Activated B cell treated with CpG ODN at 0.5 μM for 24 hours (primary cell): ENCODE measurements around the gene AMBN. TPM values are rescaled to one million over a fixed set of nuclear protein-coding genes. Genes with fewer than 3 reads are reported as not detected.

Experiments used
- ATAC-seq: fragments of 200-7000 bp; cut with Tn5 transposase; one replicate; pipeline ENCODE4 v1.10.0; 2021; ENCODE audit warnings: low read depth, mild to moderate bottlenecking, moderate library complexity
- CTCF ChIA-PET: fragments of 350-600 bp; sonication (Branson Sonifier 250); formaldehyde crosslinking; loops from one replicate; lab custom pipeline; 2021; ENCODE audit warnings: antibody characterized with exemption; lab: Charles Lee
- POLR2A ChIA-PET: fragments of 350-600 bp; sonication (Branson Sonifier 250); formaldehyde crosslinking; loops from one replicate; lab custom pipeline; 2021; ENCODE audit warnings: antibody characterized with exemption; lab: Charles Lee
- DNase-seq: peaks from one replicate; pipeline ENCODE4 v3.0.0; 2022
- H3K27ac Mint-ChIP-seq: one replicate; pipeline ENCODE4 v1.8.0; 2020; ENCODE audit warnings: mixed read lengths
- H3K27me3 Mint-ChIP-seq: one replicate; pipeline ENCODE4 v1.8.0; 2021; ENCODE audit warnings: mixed read lengths
- H3K36me3 Mint-ChIP-seq: one replicate; pipeline ENCODE4 v1.8.0; 2021; ENCODE audit warnings: low read depth, mixed read lengths
- H3K4me1 Mint-ChIP-seq: one replicate; pipeline ENCODE4 v1.8.0; 2021; ENCODE audit warnings: mixed read lengths
- H3K4me3 Mint-ChIP-seq: one replicate; pipeline ENCODE4 v1.8.0; 2020; ENCODE audit warnings: mild to moderate bottlenecking, mixed read lengths
- H3K9me3 Mint-ChIP-seq: one replicate; pipeline ENCODE4 v1.8.0; 2020; ENCODE audit warnings: mixed read lengths
- intact Hi-C: fragments of 100-400 bp; cut with micrococcal nuclease; formaldehyde crosslinking; loops from one replicate; pipeline ENCODE4 v1.15.1; 2024
- total RNA-seq: library from RNA; stranded (reverse); gene quantifications from 2 replicates; pipeline ENCODE4 v1.2.3, GENCODE V29; 2022
- TF ChIP-seq, protein P1 (sequence below): fragments of 200-600 bp; IDR thresholded peaks from one replicate; pipeline ENCODE4 v1.8.0; 2022; ENCODE audit warnings: antibody characterized with exemption, mild to moderate bottlenecking

AMBN gene
- total RNA-seq, 1 donor from 2014 or later, result not detected

GRCh38 chr4:70628444-70628843 lies 36.4 kb downstream of the AMBN start, which contains the start of gene ENAM:
Gene ENAM, plus strand, starts transcription at chr4:70628744. Its CDS starts 757 bp downstream, at chr4:70629501.
- peak within 1 kb of the TSS; percentile 1 for H3K27ac Mint-ChIP-seq
- H3K4me1 Mint-ChIP-seq, result no peaks in the 10 kb centered on the region

GRCh38 chr4:70629469-70630090 lies 37.5 kb downstream of the AMBN start:
- DNase-seq (no peak), ATAC-seq (no peak)
- no peaks in the 10 kb centered on the region for H3K4me1 Mint-ChIP-seq
- H3K36me3 Mint-ChIP-seq, result no peaks in the 10 kb centered on the region
- TF ChIP-seq, protein P1, sequence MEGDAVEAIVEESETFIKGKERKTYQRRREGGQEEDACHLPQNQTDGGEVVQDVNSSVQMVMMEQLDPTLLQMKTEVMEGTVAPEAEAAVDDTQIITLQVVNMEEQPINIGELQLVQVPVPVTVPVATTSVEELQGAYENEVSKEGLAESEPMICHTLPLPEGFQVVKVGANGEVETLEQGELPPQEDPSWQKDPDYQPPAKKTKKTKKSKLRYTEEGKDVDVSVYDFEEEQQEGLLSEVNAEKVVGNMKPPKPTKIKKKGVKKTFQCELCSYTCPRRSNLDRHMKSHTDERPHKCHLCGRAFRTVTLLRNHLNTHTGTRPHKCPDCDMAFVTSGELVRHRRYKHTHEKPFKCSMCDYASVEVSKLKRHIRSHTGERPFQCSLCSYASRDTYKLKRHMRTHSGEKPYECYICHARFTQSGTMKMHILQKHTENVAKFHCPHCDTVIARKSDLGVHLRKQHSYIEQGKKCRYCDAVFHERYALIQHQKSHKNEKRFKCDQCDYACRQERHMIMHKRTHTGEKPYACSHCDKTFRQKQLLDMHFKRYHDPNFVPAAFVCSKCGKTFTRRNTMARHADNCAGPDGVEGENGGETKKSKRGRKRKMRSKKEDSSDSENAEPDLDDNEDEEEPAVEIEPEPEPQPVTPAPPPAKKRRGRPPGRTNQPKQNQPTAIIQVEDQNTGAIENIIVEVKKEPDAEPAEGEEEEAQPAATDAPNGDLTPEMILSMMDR, result no peak
- peak overlapping the region; percentile 1 for H3K27ac Mint-ChIP-seq
- ChIA-PET CTCF (no interaction called here), POLR2A (no interaction called here)
- H3K4me3 Mint-ChIP-seq, result no peak overlapping the region
- H3K9me3 Mint-ChIP-seq, result no peaks in the 10 kb centered on the region
- H3K27me3 Mint-ChIP-seq, result no peaks in the 10 kb centered on the region
- intact Hi-C loops, result no loop called here

More at GRCh38 chr4:70628444-70628843, 36.4 kb downstream of the AMBN start, which contains the start of gene ENAM:
- ChIA-PET CTCF (no interaction called here), POLR2A (no interaction called here)
- intact Hi-C loops, result no loop called here
- Mint-ChIP-seq H3K36me3 (no peaks in the 10 kb centered on the region), H3K27me3 (no peaks in the 10 kb centered on the region), H3K9me3 (no peaks in the 10 kb centered on the region), H3K4me3 (no peak within 1 kb of the TSS)
- DNase-seq (no peak), ATAC-seq (no peak)
- TF ChIP-seq, protein P1, result no peak

DNA sequence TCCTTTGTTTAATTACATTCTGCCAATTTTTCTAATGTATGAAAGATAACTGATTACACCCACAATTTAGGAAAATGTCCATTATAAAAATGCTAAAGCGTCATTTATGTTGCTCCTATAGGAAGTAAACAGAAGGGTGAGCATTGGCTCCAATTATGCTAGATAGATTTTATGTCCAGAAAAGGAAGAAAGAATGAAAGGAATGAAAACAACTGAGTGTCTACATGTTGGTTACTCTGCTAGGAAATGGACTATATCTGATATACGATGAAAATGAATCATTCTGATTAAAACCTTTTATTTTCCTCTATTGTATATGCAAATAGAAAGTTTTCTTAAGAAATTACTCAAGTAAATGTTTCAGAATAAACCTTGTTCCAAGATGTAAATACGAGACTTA lies 38.1 kb downstream of the AMBN start:
- no peaks in the 10 kb centered on the region for H3K4me1 Mint-ChIP-seq

GRCh38 chr4:70632028-70632427 lies 40.0 kb downstream of the AMBN start:
- H3K9me3 Mint-ChIP-seq, result no peaks in the 10 kb centered on the region
- no peak overlapping the region for H3K4me3 Mint-ChIP-seq
- H3K4me1 Mint-ChIP-seq, result no peaks in the 10 kb centered on the region
- TF ChIP-seq, protein P1, result no peak
- ChIA-PET CTCF (no interaction called here), POLR2A (no interaction called here)
- intact Hi-C loops, result no loop called here
- H3K36me3 Mint-ChIP-seq, result no peaks in the 10 kb centered on the region
- H3K27ac Mint-ChIP-seq, result no peak overlapping the region
- H3K27me3 Mint-ChIP-seq, result no peaks in the 10 kb centered on the region
- DNase-seq (no peak), ATAC-seq (no peak)

More for the DNA sequence above, 38.1 kb downstream of the AMBN start:
- intact Hi-C loops, result no loop called here
- ChIA-PET CTCF (no interaction called here), POLR2A (no interaction called here)
- no peaks in the 10 kb centered on the region for H3K27me3 Mint-ChIP-seq
- no peaks in the 10 kb centered on the region for H3K9me3 Mint-ChIP-seq
- H3K27ac Mint-ChIP-seq, result no peak overlapping the region
- no peak for ATAC-seq
- no peak overlapping the region for H3K4me3 Mint-ChIP-seq
- no peak for DNase-seq
- H3K36me3 Mint-ChIP-seq, result no peaks in the 10 kb centered on the region
- TF ChIP-seq, protein P1, result no peak

DNA sequence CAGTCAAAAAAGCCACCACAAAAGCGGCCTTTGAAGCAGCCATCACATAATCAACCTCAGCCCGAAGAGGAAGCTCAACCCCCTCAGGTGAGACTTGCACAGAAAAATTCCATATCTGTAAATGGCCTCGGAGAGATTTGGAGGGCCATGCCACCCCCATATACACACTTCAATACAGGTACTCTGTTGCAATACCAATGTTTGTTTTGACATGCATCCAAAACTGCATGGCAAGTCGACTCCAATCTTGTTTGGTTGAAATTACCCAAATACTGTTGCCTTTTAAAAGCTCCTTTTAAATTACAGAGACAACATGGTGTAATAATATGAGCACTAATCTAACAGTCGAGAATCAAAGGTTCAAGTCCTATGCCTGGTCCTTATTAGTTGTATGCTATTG lies 42.4 kb downstream of the AMBN start:
- DNase-seq, result no peak
- Mint-ChIP-seq H3K36me3 (no peaks in the 10 kb centered on the region), H3K27me3 (no peaks in the 10 kb centered on the region), H3K4me3 (no peak overlapping the region), H3K9me3 (no peaks in the 10 kb centered on the region), H3K27ac (no peak overlapping the region), H3K4me1 (no peaks in the 10 kb centered on the region)
- TF ChIP-seq, protein P1, result no peak
- ATAC-seq, result no peak
- POLR2A ChIA-PET, result no interaction called here
- intact Hi-C loops, result no loop called here
- CTCF ChIA-PET, result interaction anchor here (1.5 kb wide), 1 partner anchor 17 kb away, joined by 4 read pairs; no protein-coding TSS in a partner anchor
